ENCODE results near the gene CHCHD6.

Gene CHCHD6

DNA sequence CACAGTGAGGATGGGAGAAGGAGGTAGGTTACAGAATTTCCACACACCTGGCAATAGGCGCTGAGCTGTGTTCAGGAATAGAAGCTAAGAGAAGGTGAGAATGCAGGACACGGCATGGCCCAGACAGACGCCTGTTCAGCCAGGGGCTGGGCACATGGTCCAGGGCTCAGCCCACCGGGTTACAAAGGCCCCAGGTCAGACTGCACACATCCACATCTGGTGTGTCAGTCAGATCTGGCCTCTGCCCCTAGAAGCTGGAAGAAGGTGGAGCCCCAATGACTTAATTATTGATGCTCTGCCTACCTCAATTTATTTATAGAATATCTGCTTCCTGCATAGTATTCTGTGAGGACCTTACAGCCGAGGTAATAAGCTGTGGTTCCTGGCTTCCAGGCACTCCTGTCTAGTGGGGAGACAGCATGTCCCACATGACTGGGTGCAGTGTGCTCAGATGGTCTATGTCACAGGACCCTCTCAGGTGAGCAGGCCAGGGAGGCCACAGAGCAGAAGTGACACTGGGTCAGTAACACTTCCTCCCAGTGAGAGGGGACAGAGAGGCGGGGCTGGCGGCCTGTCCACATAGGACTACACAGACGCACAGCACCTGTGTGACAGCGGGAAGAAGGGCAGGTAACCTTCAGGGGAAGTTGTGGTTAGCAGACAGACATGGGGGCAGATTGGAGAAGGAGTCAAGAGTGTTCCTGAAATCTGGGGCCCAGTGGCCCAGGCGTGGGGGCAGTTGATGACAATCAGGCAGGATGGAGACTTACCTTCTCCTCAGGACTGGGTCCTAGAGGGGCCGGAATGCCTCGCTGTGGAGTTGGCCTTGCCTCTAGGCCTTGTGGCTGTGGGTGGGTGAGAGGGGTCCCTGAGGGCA, 240.3 kb downstream of the CHCHD6 start:
- no peak overlapping the region for H3K27ac ChIP-seq
- TF ChIP-seq, protein P1, sequence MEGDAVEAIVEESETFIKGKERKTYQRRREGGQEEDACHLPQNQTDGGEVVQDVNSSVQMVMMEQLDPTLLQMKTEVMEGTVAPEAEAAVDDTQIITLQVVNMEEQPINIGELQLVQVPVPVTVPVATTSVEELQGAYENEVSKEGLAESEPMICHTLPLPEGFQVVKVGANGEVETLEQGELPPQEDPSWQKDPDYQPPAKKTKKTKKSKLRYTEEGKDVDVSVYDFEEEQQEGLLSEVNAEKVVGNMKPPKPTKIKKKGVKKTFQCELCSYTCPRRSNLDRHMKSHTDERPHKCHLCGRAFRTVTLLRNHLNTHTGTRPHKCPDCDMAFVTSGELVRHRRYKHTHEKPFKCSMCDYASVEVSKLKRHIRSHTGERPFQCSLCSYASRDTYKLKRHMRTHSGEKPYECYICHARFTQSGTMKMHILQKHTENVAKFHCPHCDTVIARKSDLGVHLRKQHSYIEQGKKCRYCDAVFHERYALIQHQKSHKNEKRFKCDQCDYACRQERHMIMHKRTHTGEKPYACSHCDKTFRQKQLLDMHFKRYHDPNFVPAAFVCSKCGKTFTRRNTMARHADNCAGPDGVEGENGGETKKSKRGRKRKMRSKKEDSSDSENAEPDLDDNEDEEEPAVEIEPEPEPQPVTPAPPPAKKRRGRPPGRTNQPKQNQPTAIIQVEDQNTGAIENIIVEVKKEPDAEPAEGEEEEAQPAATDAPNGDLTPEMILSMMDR (IDR thresholded peaks at IDR 0.05): no peak
- TF ChIP-seq ZFX (IDR thresholded peaks at IDR 0.05; ENCODE audit: borderline replicate concordance): no peak

- no peak overlapping the region for H3K27ac ChIP-seq
- TF ChIP-seq, protein P1 (IDR thresholded peaks at IDR 0.05): no peak
- TF ChIP-seq ZFX (IDR thresholded peaks at IDR 0.05; ENCODE audit: borderline replicate concordance): no peak
These were observed 241.2 kb downstream of the CHCHD6 start for GRCh38 chr3:126945171-126945721.

DNA sequence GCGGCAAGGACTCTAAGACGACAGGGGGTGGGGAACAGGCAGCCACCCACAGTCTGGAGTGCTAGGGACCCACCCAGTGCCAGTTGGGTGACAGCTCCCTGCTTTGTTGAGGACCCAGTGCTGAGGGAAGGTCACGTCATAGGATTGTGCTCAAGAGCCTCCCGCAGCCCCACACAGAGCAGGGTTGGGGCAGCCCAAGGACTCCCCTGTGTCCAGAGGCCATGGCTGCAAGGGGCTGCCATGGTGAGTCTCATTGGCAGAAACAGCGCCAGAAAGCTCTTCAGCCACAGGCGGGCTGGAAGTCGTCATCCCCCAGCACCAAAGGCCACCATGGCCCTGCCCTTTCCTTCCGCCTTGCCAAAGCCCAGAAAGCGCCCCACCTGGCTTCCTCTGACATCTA, 241.9 kb downstream of the CHCHD6 start:
- no peak overlapping the region for H3K27ac ChIP-seq

DNA sequence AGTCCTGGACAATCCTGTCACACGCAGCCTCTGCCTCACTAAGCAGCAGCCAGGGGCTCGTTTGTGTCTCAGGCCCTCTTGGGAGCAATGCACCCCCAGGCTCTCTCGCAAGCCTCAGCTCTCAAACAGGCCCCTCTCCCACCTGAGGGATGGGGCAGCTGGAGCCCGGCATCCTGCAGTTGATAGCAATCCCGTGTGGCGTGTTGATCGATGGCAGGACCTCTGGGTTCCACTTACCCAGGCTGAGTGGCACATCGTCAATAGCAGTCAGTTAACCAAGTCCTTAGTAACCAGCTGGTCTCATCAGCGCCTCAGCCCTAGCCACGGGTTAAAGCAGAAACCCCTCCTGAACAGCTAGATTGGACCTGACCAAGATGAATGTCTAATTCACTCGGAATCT, 242.4 kb downstream of the CHCHD6 start:
- TF ChIP-seq, protein P1 (IDR thresholded peaks at IDR 0.05): no peak
- TF ChIP-seq ZFX (IDR thresholded peaks at IDR 0.05; ENCODE audit: borderline replicate concordance): no peak
- no peak overlapping the region for H3K27ac ChIP-seq

More for the DNA sequence above, 241.9 kb downstream of the CHCHD6 start:
- TF ChIP-seq, protein P1 (IDR thresholded peaks at IDR 0.05): no peak
- no peak for TF ChIP-seq ZFX (IDR thresholded peaks at IDR 0.05; ENCODE audit: borderline replicate concordance)

GRCh38 chr3:126947429-126947828, 243.4 kb downstream of the CHCHD6 start:
- H3K27ac ChIP-seq: no peak overlapping the region
- TF ChIP-seq ZFX (IDR thresholded peaks at IDR 0.05; ENCODE audit: borderline replicate concordance): no peak
- TF ChIP-seq, protein P1 (IDR thresholded peaks at IDR 0.05): no peak

GRCh38 chr3:126948980-126949535, 245.0 kb downstream of the CHCHD6 start:
- no peak overlapping the region for H3K27ac ChIP-seq
- TF ChIP-seq ZFX (IDR thresholded peaks at IDR 0.05; ENCODE audit: borderline replicate concordance): no peak
- TF ChIP-seq, protein P1 (IDR thresholded peaks at IDR 0.05): no peak

- H3K27ac ChIP-seq: no peak overlapping the region
- TF ChIP-seq ZFX (IDR thresholded peaks at IDR 0.05; ENCODE audit: borderline replicate concordance): no peak
- TF ChIP-seq, protein P1 (IDR thresholded peaks at IDR 0.05): no peak
These were observed 247.5 kb downstream of the CHCHD6 start for GRCh38 chr3:126951561-126951960.
